ENCODE results near the gene HKDC1. TPM values are rescaled to one million over a fixed set of nuclear protein-coding genes. Genes with fewer than 3 reads are reported as not detected.

Gene HKDC1
- total RNA-seq, 1 experiment from 2014 or later = 1.7 TPM

GRCh38 chr10:69211524-69211923, 8.6 kb upstream of the HKDC1 start:
- no peak overlapping the region for H3K4me3 ChIP-seq (replicated peaks in 1 of 2; ENCODE audit: low read depth in 1 of 2, low read length in 2 of 2)
- no peaks in the 10 kb centered on the region for H4K20me1 ChIP-seq (ENCODE audit: insufficient read depth)
- H3K36me3 ChIP-seq (ENCODE audit: control insufficient read depth in 1 of 2, insufficient read depth in 2 of 2, low read length in 2 of 2) = peaks cover 10 to 13% of the 10 kb centered on the region in 2 experiments
- no TSS peak for BruUV-seq (replicated peaks)
- ChIA-PET POLR2A (no interaction called here), CTCF (interaction anchor here (1.2 kb wide), 1 partner anchor 11 kb away, joined by 3 read pairs; no protein-coding TSS in a partner anchor), RAD21 (ENCODE audit: low non-redundant PET in 1 of 2, low total read pairs in 2 of 2, uncharacterized antibody in 2 of 2, unreplicated experiment in 2 of 2) (no interaction called here)
- H3K4me1 ChIP-seq (ENCODE audit: control insufficient read depth in 1 of 2, insufficient read depth in 2 of 2, low read length in 2 of 2) = peaks cover 2 to 4% of the 10 kb centered on the region in 2 experiments
- no peaks in the 10 kb centered on the region for H3K79me2 ChIP-seq (ENCODE audit: insufficient read depth, low read length)
- no peak overlapping the region for H2AFZ ChIP-seq (ENCODE audit: low read depth, low read length, poor library complexity, severe bottlenecking)
- intact Hi-C loops (cut with micrococcal nuclease) = loop anchor here (10.0 kb wide), 1 partner anchor 207 kb away; no protein-coding TSS in a partner anchor
- H3K27ac ChIP-seq (ENCODE audit: low read depth, low read length) = no peak overlapping the region
- H3K9me2 ChIP-seq (ENCODE audit: insufficient read depth) = no peaks in the 10 kb centered on the region
- DNase-seq (ENCODE audit: low read depth, low spot score) (no peak), ATAC-seq (no peak)
- no peak overlapping the region for H3K9ac ChIP-seq (ENCODE audit: low read length)
- H3K9me3 ChIP-seq (ENCODE audit: control insufficient read depth in 1 of 2, insufficient read depth in 1 of 2, low read depth in 1 of 2, low read length in 2 of 2) = no peaks in the 10 kb centered on the region
- no peak overlapping the region for H3K4me2 ChIP-seq (ENCODE audit: low read length)
- TF ChIP-seq, protein P1, sequence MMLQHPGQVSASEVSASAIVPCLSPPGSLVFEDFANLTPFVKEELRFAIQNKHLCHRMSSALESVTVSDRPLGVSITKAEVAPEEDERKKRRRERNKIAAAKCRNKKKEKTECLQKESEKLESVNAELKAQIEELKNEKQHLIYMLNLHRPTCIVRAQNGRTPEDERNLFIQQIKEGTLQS (IDR thresholded peaks at IDR 0.05) = no peak
- TF ChIP-seq TCF7L2 (IDR thresholded peaks at IDR 0.05; ENCODE audit: borderline replicate concordance, extremely low read depth, insufficient read depth, insufficient read length) (no peak), POLR2AphosphoS5 (IDR thresholded peaks at IDR 0.05; ENCODE audit: low read depth, low read length) (no peak), JUND (IDR thresholded peaks at IDR 0.05) (no peak), YY1 (IDR thresholded peaks at IDR 0.05; ENCODE audit: extremely low read depth, insufficient replicate concordance, low read depth, low read length) (no peak), CBX3 (IDR thresholded peaks at IDR 0.05; ENCODE audit: low read depth) (no peak), SIN3A (IDR thresholded peaks at IDR 0.05; ENCODE audit: low read depth) (no peak)
- no peaks in the 10 kb centered on the region for H3K27me3 ChIP-seq (ENCODE audit: insufficient read depth, low read length)

GRCh38 chr10:69213591-69214311, 6.4 kb upstream of the HKDC1 start:
- DNase-seq (ENCODE audit: low read depth, low spot score) = no peak
- no peak overlapping the region for H2AFZ ChIP-seq (ENCODE audit: low read depth, low read length, poor library complexity, severe bottlenecking)
- BruUV-seq (replicated peaks) = no TSS peak
- peaks cover 0 to under 1% of the 10 kb centered on the region in 2 experiments; a peak in 2 of 4 replicates for H3K36me3 ChIP-seq (ENCODE audit: control insufficient read depth in 1 of 2, insufficient read depth in 2 of 2, low read length in 2 of 2)
- ChIA-PET RAD21 (ENCODE audit: low non-redundant PET in 1 of 2, low total read pairs in 2 of 2, uncharacterized antibody in 2 of 2, unreplicated experiment in 2 of 2) (no interaction called here), CTCF (interaction anchor here (1.7 kb wide), 1 partner anchor 9 kb away, joined by 3 read pairs; no protein-coding TSS in a partner anchor), POLR2A (interaction anchor here (1.6 kb wide), 1 partner anchor 9 kb away, joined by 4 read pairs; no protein-coding TSS in a partner anchor)
- intact Hi-C loops (cut with micrococcal nuclease) = loop anchor here (10.0 kb wide), 1 partner anchor 209 kb away; no protein-coding TSS in a partner anchor
- no peaks in the 10 kb centered on the region for H3K9me2 ChIP-seq (ENCODE audit: insufficient read depth)
- H3K9ac ChIP-seq (ENCODE audit: low read length) = no peak overlapping the region
- H3K9me3 ChIP-seq (ENCODE audit: control insufficient read depth in 1 of 2, insufficient read depth in 1 of 2, low read depth in 1 of 2, low read length in 2 of 2) = no peaks in the 10 kb centered on the region
- H4K20me1 ChIP-seq (ENCODE audit: insufficient read depth) = no peaks in the 10 kb centered on the region
- no peak overlapping the region for H3K4me3 ChIP-seq (replicated peaks in 1 of 2; ENCODE audit: low read depth in 1 of 2, low read length in 2 of 2)
- H3K27ac ChIP-seq (ENCODE audit: low read depth, low read length) = no peak overlapping the region
- ATAC-seq = no peak
- TF ChIP-seq ELF1 (IDR thresholded peaks at IDR 0.05; ENCODE audit: borderline replicate concordance, low read depth) = no peak
- no peak for TF ChIP-seq ZNF274 (IDR thresholded peaks at IDR 0.05; ENCODE audit: low read depth, low read length)
- no peak for TF ChIP-seq SRF (IDR thresholded peaks at IDR 0.05; ENCODE audit: low read depth)
- no peak for TF ChIP-seq POLR2A (IDR thresholded peaks at IDR 0.05; ENCODE audit: borderline replicate concordance, extremely low read depth, insufficient read depth, insufficient read length)
- TF ChIP-seq EZH2 (IDR thresholded peaks at IDR 0.05) = no peak
- TF ChIP-seq CBX3 (IDR thresholded peaks at IDR 0.05; ENCODE audit: low read depth) = no peak
- TF ChIP-seq RAD21 (IDR thresholded peaks at IDR 0.05; ENCODE audit: low read depth) = no peak
- TF ChIP-seq FOSL1 (IDR thresholded peaks at IDR 0.05; ENCODE audit: low read depth) = no peak
- TF ChIP-seq EGR1 (IDR thresholded peaks at IDR 0.05; ENCODE audit: low read depth) = no peak
- no peaks in the 10 kb centered on the region for H3K27me3 ChIP-seq (ENCODE audit: insufficient read depth, low read length)
- H3K79me2 ChIP-seq (ENCODE audit: insufficient read depth, low read length) = no peaks in the 10 kb centered on the region
- H3K4me2 ChIP-seq (ENCODE audit: low read length) = no peak overlapping the region
- peaks cover 20 to 27% of the 10 kb centered on the region in 2 experiments for H3K4me1 ChIP-seq (ENCODE audit: control insufficient read depth in 1 of 2, insufficient read depth in 2 of 2, low read length in 2 of 2)
